Endothelial cell of umbilical vein (primary cell): ENCODE data around the gene NKD1. TPM values are rescaled to one million over a fixed set of nuclear protein-coding genes. Genes with fewer than 3 reads are reported as not detected.

Experiments used
- BruUV-seq: library from RNA; stranded (reverse); fragments of 400-500 nt; replicated peaks from 2 replicates; lab custom pipeline; 2021; lab: Mats Ljungman, UMichigan
- CTCF ChIA-PET: fragments of 300-600, 350-600 bp; sonication (Branson Sonifier 250); formaldehyde crosslinking; loops from one replicate; lab custom pipeline; 2021; ENCODE audit warnings: antibody characterized with exemption, inconsistent platforms; lab: Charles Lee
- POLR2A ChIA-PET: fragments of 300-600, 350-600 bp; sonication (Branson Sonifier 250); formaldehyde crosslinking; loops from one replicate; lab custom pipeline; 2021; ENCODE audit warnings: antibody characterized with exemption, inconsistent platforms; lab: Charles Lee
- DNase-seq: peaks from one replicate; pipeline ENCODE4 v3.0.0-alpha.2; 2011; ENCODE audit warnings: low read depth, low spot score
- FAIRE-seq: peaks from 2 replicates; lab custom pipeline; 2011; peaks lifted over from hg19 to GRCh38; lab: Jason Lieb, UNC
- H2AFZ ChIP-seq: 2 replicates; pipeline ENCODE4 v1.6.0; 2012; ENCODE audit warnings: low read depth, low read length, control low read depth, inconsistent platforms
- H3K27ac ChIP-seq: 2 replicates; pipeline ENCODE4 v1.5.1; 2011; ENCODE audit warnings: low read depth, mild to moderate bottlenecking, control low read depth, low read length, moderate library complexity; ENCODE audit not compliant: insufficient read depth
- H3K27me3 ChIP-seq, 2 experiments: 2 replicates each; pipeline versions ENCODE4 v1.6.0 to v1.6.1; 2011; ENCODE audit warnings: low read length in 2 of 2, mixed read lengths in 1 of 2; ENCODE audit not compliant: control insufficient read depth in 2 of 2, insufficient read depth in 2 of 2
- H3K36me3 ChIP-seq, 2 experiments: 2 replicates in 1 of 2; 3 replicates in 1 of 2; pipeline ENCODE4 v1.5.1; 2011; ENCODE audit warnings: low read length in 2 of 2, mild to moderate bottlenecking in 1 of 2, moderate library complexity in 1 of 2; ENCODE audit not compliant: control insufficient read depth in 2 of 2, insufficient read depth in 2 of 2; ENCODE audit errors: extremely low read depth in 1 of 2
- H3K4me1 ChIP-seq: 3 replicates; pipeline ENCODE4 v1.5.1; 2011; ENCODE audit warnings: mild to moderate bottlenecking, low read length; ENCODE audit not compliant: control insufficient read depth, insufficient read depth; ENCODE audit errors: extremely low read depth
- H3K4me2 ChIP-seq: 2 replicates; pipeline ENCODE4 v1.6.1; 2011; ENCODE audit warnings: low read length, control low read depth, mixed read lengths; ENCODE audit not compliant: insufficient read depth
- H3K4me3 ChIP-seq, 3 experiments: fragments of 200-600 bp in 1 of 3; sonication (generic), shearing (Covaris generic) in 1 of 3; replicated peaks in 1 of 3; 2 replicates each; pipeline ENCODE4 v1.5.1; 2011 to 2016; ENCODE audit warnings: control low read depth in 3 of 3, low read length in 3 of 3, mild to moderate bottlenecking in 2 of 3, inconsistent platforms in 1 of 3, low read depth in 1 of 3, moderate library complexity in 1 of 3; ENCODE audit not compliant: insufficient read depth in 1 of 3
- H3K79me2 ChIP-seq: 2 replicates; pipeline ENCODE4 v1.6.0; 2012; ENCODE audit warnings: low read length, inconsistent platforms; ENCODE audit not compliant: control insufficient read depth, insufficient read depth
- H3K9ac ChIP-seq: replicated peaks from 2 replicates; pipeline ENCODE3; 2011; ENCODE audit warnings: low read length, control low read depth; ENCODE audit not compliant: insufficient read depth; ENCODE audit errors: extremely low read depth
- H3K9me1 ChIP-seq: replicated peaks from 3 replicates; pipeline ENCODE4 v1.6.0; 2011; ENCODE audit warnings: mild to moderate bottlenecking, low read length; ENCODE audit not compliant: control insufficient read depth, insufficient read depth; ENCODE audit errors: extremely low read depth
- H3K9me3 ChIP-seq: replicated peaks from 2 replicates; pipeline ENCODE4 v1.5.1; 2012; ENCODE audit warnings: low read length, inconsistent platforms; ENCODE audit not compliant: control insufficient read depth, insufficient read depth
- H4K20me1 ChIP-seq: replicated peaks from 2 replicates; pipeline ENCODE3; 2011; ENCODE audit warnings: mild to moderate bottlenecking, low read length; ENCODE audit not compliant: control insufficient read depth, insufficient read depth; ENCODE audit errors: extremely low read depth
- EZH2 ChIP-seq: IDR thresholded peaks from 2 replicates; pipeline ENCODE4 v1.6.1; 2012; ENCODE audit warnings: borderline replicate concordance, low read depth, mild to moderate bottlenecking, moderate library complexity, low read length, inconsistent platforms; ENCODE audit not compliant: severe bottlenecking
- FOS ChIP-seq: IDR thresholded peaks from 2 replicates; pipeline ENCODE4 v1.6.1; 2011; ENCODE audit warnings: mild to moderate bottlenecking, low read length, moderate library complexity, borderline replicate concordance; ENCODE audit not compliant: insufficient read depth
- GATA2 ChIP-seq: IDR thresholded peaks from 2 replicates; pipeline ENCODE4 v1.7.0; 2011; ENCODE audit warnings: low read depth, mild to moderate bottlenecking, moderate library complexity, mixed read lengths, low read length; ENCODE audit not compliant: insufficient read length, insufficient read depth
- JUN ChIP-seq: IDR thresholded peaks from 2 replicates; pipeline ENCODE4 v1.6.1; 2011; ENCODE audit warnings: borderline replicate concordance, low read depth; ENCODE audit not compliant: insufficient read length, insufficient read depth
- MYC ChIP-seq: IDR thresholded peaks from one replicate; pipeline ENCODE4 v1.6.1; 2011; ENCODE audit warnings: mild to moderate bottlenecking, low read depth, low read length
- POLR2A ChIP-seq: IDR thresholded peaks from 2 replicates; pipeline ENCODE4 v1.6.1; 2012; ENCODE audit warnings: low read depth, mild to moderate bottlenecking, control low read depth, low read length
- POLR2AphosphoS5 ChIP-seq: IDR thresholded peaks from 2 replicates; pipeline ENCODE4 v1.6.1; 2012; ENCODE audit warnings: low read depth, mild to moderate bottlenecking, control low read depth, low read length, moderate library complexity; ENCODE audit not compliant: insufficient read depth
- dilution Hi-C: fragments of 300-500 bp; cut with MboI; formaldehyde crosslinking; loops from one replicate; pipeline ENCODE4 v1.15.0; 2019; ENCODE audit warnings: low sequenced_read_pairs; ENCODE audit not compliant: extremely low pct_ligation_motif_present
- intact Hi-C: fragments of 100-400 bp; cut with micrococcal nuclease; formaldehyde crosslinking; loops from one replicate; pipeline ENCODE4 v1.10.0; 2022
- polyA plus RNA-seq, 4 experiments: library from polyadenylated mRNA; depleted of rRNA in 3 of 4; stranded (reverse) in 3 of 4; unstranded in 1 of 4; fragments of >200 nt; gene quantifications; 2 replicates each; pipeline versions ENCODE4 v1.2.1 to v1.2.3, GENCODE V29; 2011 to 2012; ENCODE audit warnings: missing spikeins in 1 of 4
- total RNA-seq: library from RNA; stranded (reverse); gene quantifications from 2 replicates; pipeline ENCODE4 v1.2.3, GENCODE V29; 2021
- TF ChIP-seq, protein P1 (sequence below): IDR thresholded peaks from 2 replicates; pipeline ENCODE4 v1.6.1; 2011; ENCODE audit not compliant: insufficient read depth, insufficient read length
- TF ChIP-seq, protein P2 (sequence below), 2 donors: IDR thresholded peaks; 1 replicate in 1 of 2; 2 replicates in 1 of 2; pipeline ENCODE4 v1.5.1; 2011; ENCODE audit warnings: low read length in 2 of 2, mild to moderate bottlenecking in 2 of 2, moderate library complexity in 2 of 2, control low read depth in 1 of 2, inconsistent platforms in 1 of 2, low read depth in 1 of 2; ENCODE audit not compliant: insufficient read depth in 1 of 2; ENCODE audit errors: extremely low read depth in 1 of 2

The NKD1 gene
- total and polyA plus RNA-seq, 2 donors (not counting 3 experiments of a cell fraction or from before 2014, with no cell fraction given), result not detected

DNA sequence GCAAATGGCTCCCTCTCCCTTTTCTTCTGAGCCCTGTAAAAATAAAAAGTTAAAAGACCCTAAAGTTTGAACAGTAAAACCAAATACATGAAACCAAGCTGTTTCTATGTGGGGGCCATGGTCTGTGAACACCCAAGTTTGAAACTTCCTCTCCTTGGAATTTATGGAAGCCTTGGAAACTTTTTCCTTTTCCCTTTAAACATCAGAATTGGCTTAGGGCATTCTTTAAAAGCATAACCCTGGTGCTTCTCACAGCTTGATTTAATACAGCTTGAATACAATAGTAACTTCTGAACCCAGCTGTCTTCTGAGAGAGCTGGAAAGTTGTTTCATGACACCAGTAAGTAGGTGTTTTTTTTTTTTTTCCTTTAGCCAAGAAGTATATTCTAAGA is 26.5 kb downstream of the NKD1 start:
- H3K4me2 ChIP-seq, result no peak overlapping the region
- no peak overlapping the region for H3K27ac ChIP-seq
- H3K9ac ChIP-seq, result no peak overlapping the region
- H3K4me1 ChIP-seq, result no peaks in the 10 kb centered on the region
- no peak for FAIRE-seq
- BruUV-seq, result no TSS peak
- no peaks in the 10 kb centered on the region for H3K9me3 ChIP-seq
- H3K79me2 ChIP-seq, result no peaks in the 10 kb centered on the region
- no peak overlapping the region for H3K4me3 ChIP-seq
- TF ChIP-seq, protein P1, sequence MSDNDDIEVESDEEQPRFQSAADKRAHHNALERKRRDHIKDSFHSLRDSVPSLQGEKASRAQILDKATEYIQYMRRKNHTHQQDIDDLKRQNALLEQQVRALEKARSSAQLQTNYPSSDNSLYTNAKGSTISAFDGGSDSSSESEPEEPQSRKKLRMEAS, result no peak
- TF ChIP-seq, protein P2, sequence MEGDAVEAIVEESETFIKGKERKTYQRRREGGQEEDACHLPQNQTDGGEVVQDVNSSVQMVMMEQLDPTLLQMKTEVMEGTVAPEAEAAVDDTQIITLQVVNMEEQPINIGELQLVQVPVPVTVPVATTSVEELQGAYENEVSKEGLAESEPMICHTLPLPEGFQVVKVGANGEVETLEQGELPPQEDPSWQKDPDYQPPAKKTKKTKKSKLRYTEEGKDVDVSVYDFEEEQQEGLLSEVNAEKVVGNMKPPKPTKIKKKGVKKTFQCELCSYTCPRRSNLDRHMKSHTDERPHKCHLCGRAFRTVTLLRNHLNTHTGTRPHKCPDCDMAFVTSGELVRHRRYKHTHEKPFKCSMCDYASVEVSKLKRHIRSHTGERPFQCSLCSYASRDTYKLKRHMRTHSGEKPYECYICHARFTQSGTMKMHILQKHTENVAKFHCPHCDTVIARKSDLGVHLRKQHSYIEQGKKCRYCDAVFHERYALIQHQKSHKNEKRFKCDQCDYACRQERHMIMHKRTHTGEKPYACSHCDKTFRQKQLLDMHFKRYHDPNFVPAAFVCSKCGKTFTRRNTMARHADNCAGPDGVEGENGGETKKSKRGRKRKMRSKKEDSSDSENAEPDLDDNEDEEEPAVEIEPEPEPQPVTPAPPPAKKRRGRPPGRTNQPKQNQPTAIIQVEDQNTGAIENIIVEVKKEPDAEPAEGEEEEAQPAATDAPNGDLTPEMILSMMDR (IDR thresholded peaks at IDR 0.05; ENCODE audit: extremely low read depth in 1 of 2, insufficient read depth in 1 of 2, low read depth in 1 of 2, low read length in 2 of 2), result no peak
- TF ChIP-seq FOS (no peak), GATA2 (no peak)
- no peaks in the 10 kb centered on the region for H3K36me3 ChIP-seq
- no peaks in the 10 kb centered on the region for H3K27me3 ChIP-seq
- CTCF ChIA-PET, result no interaction called here
- dilution Hi-C loops (no loop called here), intact Hi-C loops (no loop called here)
- POLR2A ChIA-PET, result no interaction called here
- H2AFZ ChIP-seq, result no peak overlapping the region
- no peak for DNase-seq
- H4K20me1 ChIP-seq, result no peaks in the 10 kb centered on the region
- H3K9me1 ChIP-seq, result no peaks in the 10 kb centered on the region

DNA sequence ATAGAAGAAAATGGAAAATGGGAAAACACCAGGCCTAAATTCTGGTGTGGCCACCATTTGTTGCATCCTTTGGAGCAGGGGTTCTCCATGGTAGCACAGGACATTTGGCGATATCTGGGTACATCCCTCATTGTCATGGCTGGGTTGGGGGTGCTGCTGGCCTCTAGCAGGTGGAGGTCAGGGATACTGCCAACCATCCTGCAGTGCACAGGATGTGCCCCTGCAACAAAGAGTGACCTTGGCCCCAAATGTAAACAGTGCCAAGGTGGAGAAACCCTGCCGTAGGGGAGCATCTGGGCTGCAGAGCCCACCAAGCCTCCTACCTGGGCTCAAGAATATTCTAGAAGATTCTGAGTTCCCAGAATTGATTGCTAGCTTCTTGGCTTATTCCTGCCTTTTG is 27.5 kb downstream of the NKD1 start:
- Histone ChIP-seq H2AFZ (no peak overlapping the region), H3K27ac (no peak overlapping the region), H3K9me1 (no peaks in the 10 kb centered on the region), H3K9me3 (no peaks in the 10 kb centered on the region), H3K4me3 (no peak overlapping the region), H3K27me3 (no peaks in the 10 kb centered on the region), H3K4me1 (no peaks in the 10 kb centered on the region), H4K20me1 (no peaks in the 10 kb centered on the region), H3K9ac (no peak overlapping the region), H3K4me2 (no peak overlapping the region), H3K36me3 (no peaks in the 10 kb centered on the region), H3K79me2 (no peaks in the 10 kb centered on the region)
- intact Hi-C loops, result no loop called here
- dilution Hi-C loops, result no loop called here
- BruUV-seq, result no TSS peak
- DNase-seq (no peak), FAIRE-seq (no peak)
- ChIA-PET CTCF (no interaction called here), POLR2A (no interaction called here)
- TF ChIP-seq EZH2, result no peak
- TF ChIP-seq, protein P1, result no peak
- TF ChIP-seq POLR2AphosphoS5, result no peak
- no peak for TF ChIP-seq JUN
- no peak for TF ChIP-seq FOS
- no peak for TF ChIP-seq MYC
- TF ChIP-seq, protein P2 (IDR thresholded peaks at IDR 0.05; ENCODE audit: extremely low read depth in 1 of 2, insufficient read depth in 1 of 2, low read depth in 1 of 2, low read length in 2 of 2), result no peak
- TF ChIP-seq GATA2, result no peak
- no peak for TF ChIP-seq POLR2A
